ENCODE data around the gene MAGEB5. TPM values are rescaled to one million over a fixed set of nuclear protein-coding genes. Genes with fewer than 3 reads are reported as not detected.
"Not testable (repeated sequence)": the region's sequence is repeated elsewhere in the genome, so short reads cannot be mapped to it uniquely, and the experiment has no call there.

Gene MAGEB5, protein sequence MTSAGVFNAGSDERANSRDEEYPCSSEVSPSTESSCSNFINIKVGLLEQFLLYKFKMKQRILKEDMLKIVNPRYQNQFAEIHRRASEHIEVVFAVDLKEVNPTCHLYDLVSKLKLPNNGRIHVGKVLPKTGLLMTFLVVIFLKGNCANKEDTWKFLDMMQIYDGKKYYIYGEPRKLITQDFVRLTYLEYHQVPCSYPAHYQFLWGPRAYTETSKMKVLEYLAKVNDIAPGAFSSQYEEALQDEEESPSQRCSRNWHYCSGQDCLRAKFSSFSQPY
- not detected for total RNA-seq

DNA sequence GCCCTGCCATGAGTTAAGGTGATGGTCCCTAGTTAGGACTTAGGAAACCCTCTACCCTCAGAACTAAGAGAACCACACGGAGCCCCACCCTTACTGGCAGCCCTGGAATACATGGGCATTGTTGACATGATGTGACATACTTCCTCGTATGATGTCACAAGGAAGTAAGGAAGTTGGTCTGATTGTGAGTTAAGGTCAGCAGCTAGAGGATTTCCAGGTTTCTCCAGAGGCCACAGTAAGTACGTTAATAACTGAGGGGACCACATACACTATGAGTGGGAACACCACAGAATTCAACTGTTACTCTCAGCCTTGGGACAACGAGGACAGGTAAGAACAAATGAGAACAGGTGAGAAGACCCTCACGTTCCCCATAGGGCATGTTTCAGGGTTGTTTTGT lies at the start of gene MAGEB5:
TSS of gene MAGEB5 (plus strand) at position 301 of the 400 bp plus-strand sequence. CDS start 1,133 bp downstream, outside the sequence.
- Histone ChIP-seq H3K4me1 (no peaks in the 10 kb centered on the region), H3K27me3 (no peaks in the 10 kb centered on the region), H3K27ac (replicated peaks in 1 of 4) (no peak within 1 kb of the TSS), H3K4me3 (no peak within 1 kb of the TSS), H3K9me3 (no peaks in the 10 kb centered on the region), H3K36me3 (no peaks in the 10 kb centered on the region)
- DNase-seq (ENCODE audit: extremely low spot score): no peak
- intact Hi-C loops (cut with DNase I): no loop called here
- 57% methylated on average over 5 of the region's 5 CpGs for WGBS
- TF ChIP-seq POLR2A (IDR thresholded peaks at IDR 0.05; ENCODE audit: low read depth) (no peak), EP300 (IDR thresholded peaks at IDR 0.05) (no peak)

DNA sequence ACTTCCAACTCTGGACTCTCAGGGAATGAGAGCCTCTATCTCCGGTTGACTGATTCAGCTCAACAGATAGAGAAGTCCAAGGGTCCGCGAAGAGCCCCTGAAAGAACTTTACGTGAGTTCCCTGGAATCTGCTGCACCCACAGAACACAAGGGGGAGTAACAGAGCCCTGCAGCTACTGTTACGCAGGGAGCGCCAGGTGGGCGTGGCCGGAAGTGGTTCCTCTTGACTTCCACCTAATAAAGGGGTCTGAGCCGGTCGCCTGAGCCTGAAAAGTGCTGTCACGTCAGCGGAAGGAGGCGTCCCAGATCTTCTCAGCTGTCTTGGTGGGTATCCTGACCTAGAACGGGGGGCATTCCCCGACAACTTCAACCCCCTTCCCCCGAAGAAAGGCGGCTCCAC lies 23.8 kb upstream of the MAGEB5 start, which contains the start of gene MAGEB6:
TSS of gene MAGEB6 (plus strand) at position 237 of the 400 bp plus-strand sequence. CDS start 1,407 bp downstream, outside the sequence.
- TF ChIP-seq, protein P1, sequence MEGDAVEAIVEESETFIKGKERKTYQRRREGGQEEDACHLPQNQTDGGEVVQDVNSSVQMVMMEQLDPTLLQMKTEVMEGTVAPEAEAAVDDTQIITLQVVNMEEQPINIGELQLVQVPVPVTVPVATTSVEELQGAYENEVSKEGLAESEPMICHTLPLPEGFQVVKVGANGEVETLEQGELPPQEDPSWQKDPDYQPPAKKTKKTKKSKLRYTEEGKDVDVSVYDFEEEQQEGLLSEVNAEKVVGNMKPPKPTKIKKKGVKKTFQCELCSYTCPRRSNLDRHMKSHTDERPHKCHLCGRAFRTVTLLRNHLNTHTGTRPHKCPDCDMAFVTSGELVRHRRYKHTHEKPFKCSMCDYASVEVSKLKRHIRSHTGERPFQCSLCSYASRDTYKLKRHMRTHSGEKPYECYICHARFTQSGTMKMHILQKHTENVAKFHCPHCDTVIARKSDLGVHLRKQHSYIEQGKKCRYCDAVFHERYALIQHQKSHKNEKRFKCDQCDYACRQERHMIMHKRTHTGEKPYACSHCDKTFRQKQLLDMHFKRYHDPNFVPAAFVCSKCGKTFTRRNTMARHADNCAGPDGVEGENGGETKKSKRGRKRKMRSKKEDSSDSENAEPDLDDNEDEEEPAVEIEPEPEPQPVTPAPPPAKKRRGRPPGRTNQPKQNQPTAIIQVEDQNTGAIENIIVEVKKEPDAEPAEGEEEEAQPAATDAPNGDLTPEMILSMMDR (IDR thresholded peaks at IDR 0.05): no peak
- TF ChIP-seq EP300 (IDR thresholded peaks at IDR 0.05): no peak
- TF ChIP-seq POLR2AphosphoS5 (IDR thresholded peaks at IDR 0.05): no peak
- no peak for TF ChIP-seq POLR2A (IDR thresholded peaks at IDR 0.05; ENCODE audit: low read depth)
- no peak within 1 kb of the TSS for H3K4me3 ChIP-seq
- H3K27ac ChIP-seq (replicated peaks in 1 of 4): no peak within 1 kb of the TSS
- 77% methylated on average over 12 of the region's 17 CpGs for WGBS
- no peaks in the 10 kb centered on the region for H3K27me3 ChIP-seq
- no peak for DNase-seq (ENCODE audit: extremely low spot score)
- intact Hi-C loops (cut with DNase I): no loop called here
- no peaks in the 10 kb centered on the region for H3K4me1 ChIP-seq
- H3K36me3 ChIP-seq: no peaks in the 10 kb centered on the region
- no peaks in the 10 kb centered on the region for H3K9me3 ChIP-seq

DNA sequence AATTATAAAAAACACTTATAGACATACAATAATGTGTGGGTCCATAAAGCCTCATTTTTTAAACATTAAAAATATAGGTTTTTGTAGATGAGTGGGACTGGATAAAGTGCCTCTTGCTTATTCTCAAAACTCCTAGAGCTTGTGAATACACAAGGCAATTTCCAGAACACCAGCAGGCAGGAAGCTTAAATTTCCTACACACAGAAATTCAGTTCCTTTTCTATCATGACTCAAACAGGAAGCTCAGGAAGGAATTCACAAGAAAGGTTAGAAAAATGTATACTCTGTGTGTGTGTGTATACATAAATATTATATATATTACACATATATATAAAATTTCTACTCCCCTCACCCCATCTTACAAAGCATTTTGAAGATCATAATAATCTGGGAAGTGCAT lies 12.4 kb upstream of the MAGEB5 start:
- Histone ChIP-seq H3K4me1 (no peaks in the 10 kb centered on the region), H3K27me3 (no peaks in the 10 kb centered on the region), H3K36me3 (no peaks in the 10 kb centered on the region), H3K9me3 (no peaks in the 10 kb centered on the region), H3K27ac (replicated peaks in 1 of 4) (no peak overlapping the region), H3K4me3 (no peak overlapping the region)
- TF ChIP-seq POLR2A (IDR thresholded peaks at IDR 0.05; ENCODE audit: low read depth): no peak
- TF ChIP-seq EP300 (IDR thresholded peaks at IDR 0.05): no peak
- TF ChIP-seq, protein P1 (IDR thresholded peaks at IDR 0.05): no peak
- TF ChIP-seq POLR2AphosphoS5 (IDR thresholded peaks at IDR 0.05): no peak
- intact Hi-C loops (cut with DNase I): no loop called here
- DNase-seq (ENCODE audit: extremely low spot score): no peak

DNA sequence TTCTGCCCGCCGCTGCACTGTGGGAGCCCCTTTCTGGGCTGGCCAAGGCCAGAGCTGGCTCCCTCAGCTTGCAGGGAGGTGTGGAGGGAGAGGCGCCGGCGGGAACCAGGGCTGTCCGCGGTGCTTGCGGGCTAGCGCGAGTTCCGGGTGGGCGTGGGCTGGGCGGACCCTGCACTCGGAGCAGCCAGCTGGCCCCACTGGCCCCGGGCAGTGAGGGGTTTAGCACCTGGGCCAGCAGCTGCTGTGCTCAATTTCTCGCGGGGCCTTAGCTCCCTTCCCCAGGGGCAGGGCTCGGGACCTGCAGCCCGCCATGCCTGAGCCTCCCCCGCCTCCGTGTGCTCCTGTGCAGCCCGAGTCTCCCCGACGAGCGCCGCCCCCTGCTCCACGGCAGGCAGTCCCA lies 11.3 kb upstream of the MAGEB5 start:
- H3K4me1 ChIP-seq; H3K4me3 ChIP-seq; H3K36me3 ChIP-seq; H3K27ac ChIP-seq (replicated peaks in 1 of 4); H3K27me3 ChIP-seq; intact Hi-C loops (cut with DNase I); DNase-seq (ENCODE audit: extremely low spot score); H3K9me3 ChIP-seq: not testable (repeated sequence)
- WGBS: 93% methylated on average over 15 of the region's 27 CpGs

DNA sequence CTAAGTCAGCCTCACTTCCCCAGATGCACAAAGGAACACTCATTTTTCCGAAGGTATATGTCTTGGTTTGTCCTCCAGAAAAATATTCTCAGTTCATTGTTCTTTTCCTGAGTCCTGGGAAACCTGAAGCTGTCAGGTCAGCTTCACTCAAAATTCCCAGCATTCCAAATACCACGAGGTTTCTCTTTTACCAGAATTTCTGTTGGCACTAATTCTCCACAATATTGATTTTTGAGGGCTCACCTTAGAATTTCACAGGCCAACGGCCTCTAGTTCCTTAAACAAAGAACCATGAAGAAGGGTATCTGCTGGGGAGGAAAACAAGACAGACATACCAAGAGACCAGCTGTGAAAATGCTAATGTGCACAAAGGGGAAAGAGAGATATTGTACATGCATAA lies 8.0 kb upstream of the MAGEB5 start:
- no peaks in the 10 kb centered on the region for H3K27me3 ChIP-seq
- H3K27ac ChIP-seq (replicated peaks in 1 of 4): no peak overlapping the region
- TF ChIP-seq EP300 (IDR thresholded peaks at IDR 0.05) (no peak), POLR2A (IDR thresholded peaks at IDR 0.05; ENCODE audit: low read depth) (no peak), POLR2AphosphoS5 (IDR thresholded peaks at IDR 0.05) (no peak)
- TF ChIP-seq, protein P1 (IDR thresholded peaks at IDR 0.05): no peak
- no peaks in the 10 kb centered on the region for H3K4me1 ChIP-seq
- intact Hi-C loops (cut with DNase I): no loop called here
- DNase-seq (ENCODE audit: extremely low spot score): no peak
- H3K9me3 ChIP-seq: no peaks in the 10 kb centered on the region
- no peak overlapping the region for H3K4me3 ChIP-seq
- WGBS: 47% methylated on average over 3 of the region's 3 CpGs
- H3K36me3 ChIP-seq: no peaks in the 10 kb centered on the region

DNA sequence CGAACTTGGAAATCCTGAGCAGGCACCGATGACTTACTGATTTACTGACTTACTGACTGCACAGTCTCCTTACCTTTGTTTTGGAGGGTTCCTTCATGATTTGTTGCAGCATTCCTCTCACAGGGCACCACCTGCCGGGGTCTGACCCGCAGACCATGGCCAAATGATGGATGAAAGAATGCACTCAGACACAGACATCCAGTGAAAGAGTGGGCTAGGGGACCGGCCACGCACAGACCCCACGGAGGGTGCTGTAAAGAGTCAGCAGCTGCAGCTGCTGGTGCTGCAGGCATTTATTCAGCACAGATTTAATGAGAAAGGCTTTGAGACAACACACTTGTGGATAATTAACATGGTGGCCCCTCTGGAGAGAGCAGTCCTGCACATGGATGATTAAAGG lies 3.4 kb downstream of the MAGEB5 start:
- 73% methylated on average over 7 of the region's 7 CpGs for WGBS
- intact Hi-C loops (cut with DNase I): no loop called here
- no peak overlapping the region for H3K27ac ChIP-seq (replicated peaks in 1 of 4)
- TF ChIP-seq EP300 (IDR thresholded peaks at IDR 0.05) (no peak), POLR2A (IDR thresholded peaks at IDR 0.05; ENCODE audit: low read depth) (no peak), POLR2AphosphoS5 (IDR thresholded peaks at IDR 0.05) (no peak)
- TF ChIP-seq, protein P1 (IDR thresholded peaks at IDR 0.05): no peak
- H3K4me3 ChIP-seq: no peak overlapping the region
- H3K9me3 ChIP-seq: no peaks in the 10 kb centered on the region
- no peak for DNase-seq (ENCODE audit: extremely low spot score)
- H3K27me3 ChIP-seq: no peaks in the 10 kb centered on the region
- H3K4me1 ChIP-seq: no peaks in the 10 kb centered on the region
- no peaks in the 10 kb centered on the region for H3K36me3 ChIP-seq

All from esophagus muscularis mucosa (tissue), 4 donors.